DMS 273 treated with DMSO at 0.1 percent for 48 hours (cell line): ENCODE data around the gene SLC46A1.

Experiments used
- DNase-seq: peaks from one replicate; lab custom pipeline; 2025; lab: John Stamatoyannopoulos, UW

The SLC46A1 gene

GRCh38 chr17:28350271-28350670, 55.7 kb downstream of the SLC46A1 start:
- no peak for DNase-seq

DNA sequence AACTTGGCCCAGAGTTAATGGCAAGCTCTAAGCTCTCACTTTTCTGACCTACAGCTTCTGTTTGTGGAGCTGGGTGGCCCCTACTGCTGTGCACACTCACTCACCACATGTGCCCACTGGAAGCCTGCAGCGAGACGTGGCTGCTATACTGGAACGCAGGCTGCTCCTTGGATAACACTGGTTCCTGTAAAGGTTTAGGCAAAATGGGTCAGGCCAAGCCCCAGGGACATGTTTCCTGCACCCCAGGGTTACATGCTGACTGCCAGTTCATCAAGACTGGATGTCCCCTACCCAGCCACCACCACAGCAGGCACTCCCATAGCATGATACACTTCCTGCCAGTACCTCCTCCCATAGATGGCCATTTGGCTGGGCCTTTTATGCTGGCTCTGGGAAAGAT, 57.0 kb downstream of the SLC46A1 start:
- DNase-seq = no peak

GRCh38 chr17:28347261-28347891, 58.6 kb downstream of the SLC46A1 start:
- no peak for DNase-seq

- DNase-seq = no peak
Observed at GRCh38 chr17:28346746-28347246, 59.2 kb downstream of the SLC46A1 start.

DNA sequence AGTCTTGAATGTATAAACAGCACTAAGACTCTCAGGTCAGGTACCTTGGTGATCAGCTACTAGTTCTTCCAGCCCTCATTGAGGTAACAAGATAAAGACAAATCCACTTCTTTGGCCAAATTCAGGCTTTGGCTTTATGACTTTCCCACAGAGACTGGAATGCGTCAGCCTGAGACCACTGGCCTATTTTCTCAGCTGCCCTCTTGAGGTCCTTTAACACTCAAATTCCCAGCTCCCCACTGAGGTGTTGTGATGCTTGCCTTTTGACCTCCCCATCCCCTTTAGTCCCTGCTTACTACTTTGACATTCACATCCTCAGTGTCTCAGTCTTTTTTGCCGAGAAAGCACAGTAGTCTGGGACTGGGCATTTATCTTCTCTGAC, 59.8 kb downstream of the SLC46A1 start:
- no peak for DNase-seq

GRCh38 chr17:28345419-28346198, 60.4 kb downstream of the SLC46A1 start:
- DNase-seq = no peak
